Measurements from ENCODE around the gene CFAP221. TPM values are rescaled to one million over a fixed set of nuclear protein-coding genes. Genes with fewer than 3 reads are reported as not detected.

The CFAP221 gene
- polyA plus RNA-seq, 1 donor (not counting 4 experiments of a cell fraction or from before 2014, with no cell fraction given), result not detected

DNA sequence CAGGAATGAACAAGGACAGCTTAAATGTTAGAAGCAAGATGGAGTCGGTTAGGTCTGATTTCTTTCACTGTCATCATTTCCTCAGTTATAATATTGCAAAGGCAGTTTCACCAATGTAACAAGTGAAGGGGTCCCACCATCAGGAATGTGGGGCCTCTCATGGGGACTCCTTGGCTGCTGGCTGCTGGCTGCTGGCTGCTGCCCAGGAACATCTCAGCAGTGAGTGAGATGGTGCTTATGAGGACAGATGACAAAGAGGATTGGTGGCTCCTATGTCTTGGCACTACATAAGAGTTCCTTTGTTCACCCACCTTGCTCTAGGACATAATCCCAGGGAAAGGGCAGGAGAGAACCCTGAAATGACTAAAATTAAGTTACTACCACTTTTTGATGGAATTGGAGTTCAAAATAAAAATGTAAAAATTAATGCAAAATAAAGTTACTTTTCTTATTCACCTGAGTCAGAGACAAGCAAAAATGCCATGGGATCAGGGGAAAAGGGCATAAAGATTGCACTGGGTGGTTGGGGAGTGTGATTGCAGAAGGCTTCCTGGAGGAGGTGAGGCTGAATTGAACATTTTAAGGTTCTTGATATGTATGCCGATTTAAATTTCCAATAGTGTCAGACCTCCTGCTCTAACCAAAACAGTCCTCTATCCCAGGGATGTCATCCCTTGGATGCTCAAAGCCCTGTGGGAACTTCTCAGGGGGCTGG lies 158.1 kb downstream of the CFAP221 start:
- H3K4me3 ChIP-seq (ENCODE audit: control insufficient read depth in 2 of 3, extremely low read depth in 1 of 3, insufficient read depth in 2 of 3, low read depth in 1 of 3, low read length in 3 of 3), result no peak overlapping the region
- no peak overlapping the region for H3K9ac ChIP-seq (ENCODE audit: control insufficient read depth, extremely low read depth, insufficient read depth, low read length)
- H3K79me2 ChIP-seq (ENCODE audit: control insufficient read depth, insufficient read depth, low read length), result no peaks in the 10 kb centered on the region
- no peaks in the 10 kb centered on the region for H4K20me1 ChIP-seq (ENCODE audit: control insufficient read depth, extremely low read depth, insufficient read depth, low read length)
- peak overlapping the region; percentile 15 for H2AFZ ChIP-seq (ENCODE audit: control insufficient read depth, low read length)
- H3K9me3 ChIP-seq (ENCODE audit: control insufficient read depth, low read depth, low read length), result no peaks in the 10 kb centered on the region
- TF ChIP-seq, protein P1, sequence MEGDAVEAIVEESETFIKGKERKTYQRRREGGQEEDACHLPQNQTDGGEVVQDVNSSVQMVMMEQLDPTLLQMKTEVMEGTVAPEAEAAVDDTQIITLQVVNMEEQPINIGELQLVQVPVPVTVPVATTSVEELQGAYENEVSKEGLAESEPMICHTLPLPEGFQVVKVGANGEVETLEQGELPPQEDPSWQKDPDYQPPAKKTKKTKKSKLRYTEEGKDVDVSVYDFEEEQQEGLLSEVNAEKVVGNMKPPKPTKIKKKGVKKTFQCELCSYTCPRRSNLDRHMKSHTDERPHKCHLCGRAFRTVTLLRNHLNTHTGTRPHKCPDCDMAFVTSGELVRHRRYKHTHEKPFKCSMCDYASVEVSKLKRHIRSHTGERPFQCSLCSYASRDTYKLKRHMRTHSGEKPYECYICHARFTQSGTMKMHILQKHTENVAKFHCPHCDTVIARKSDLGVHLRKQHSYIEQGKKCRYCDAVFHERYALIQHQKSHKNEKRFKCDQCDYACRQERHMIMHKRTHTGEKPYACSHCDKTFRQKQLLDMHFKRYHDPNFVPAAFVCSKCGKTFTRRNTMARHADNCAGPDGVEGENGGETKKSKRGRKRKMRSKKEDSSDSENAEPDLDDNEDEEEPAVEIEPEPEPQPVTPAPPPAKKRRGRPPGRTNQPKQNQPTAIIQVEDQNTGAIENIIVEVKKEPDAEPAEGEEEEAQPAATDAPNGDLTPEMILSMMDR (optimal IDR thresholded peaks at IDR 0.05 in 1 of 3, IDR thresholded peaks at IDR 0.05 in 1 of 3, conservative IDR thresholded peaks at IDR 0.05 in 1 of 3; ENCODE audit: extremely low read depth in 1 of 3, insufficient read depth in 2 of 3, low read length in 3 of 3), result no peak
- TF ChIP-seq EZH2 (IDR thresholded peaks at IDR 0.05; ENCODE audit: low read length), result no peak
- no peaks in the 10 kb centered on the region for H3K9me1 ChIP-seq (ENCODE audit: control insufficient read depth, extremely low read depth, insufficient read depth, low read length)
- FAIRE-seq (no peak), DNase-seq (ENCODE audit: low read depth, low spot score) (no peak)
- H3K4me1 ChIP-seq (ENCODE audit: control insufficient read depth, extremely low read depth, insufficient read depth, low read length), result peaks cover 3% of the 10 kb centered on the region
- H3K4me2 ChIP-seq (ENCODE audit: control insufficient read depth, extremely low read depth, insufficient read depth, low read depth, low read length), result no peak overlapping the region
- no peaks in the 10 kb centered on the region for H3K36me3 ChIP-seq (ENCODE audit: control insufficient read depth in 2 of 2, extremely low read depth in 1 of 2, insufficient read depth in 2 of 2, low read length in 2 of 2)
- dilution Hi-C loops (cut with MboI; ENCODE audit: extremely low pct_ligation_motif_present, low sequenced_read_pairs), result no loop called here
- H3K27ac ChIP-seq (ENCODE audit: control insufficient read depth, insufficient read depth, low read length), result no peak overlapping the region
- no peaks in the 10 kb centered on the region for H3K27me3 ChIP-seq (ENCODE audit: control insufficient read depth, extremely low read depth, insufficient read depth, low read length)

DNA sequence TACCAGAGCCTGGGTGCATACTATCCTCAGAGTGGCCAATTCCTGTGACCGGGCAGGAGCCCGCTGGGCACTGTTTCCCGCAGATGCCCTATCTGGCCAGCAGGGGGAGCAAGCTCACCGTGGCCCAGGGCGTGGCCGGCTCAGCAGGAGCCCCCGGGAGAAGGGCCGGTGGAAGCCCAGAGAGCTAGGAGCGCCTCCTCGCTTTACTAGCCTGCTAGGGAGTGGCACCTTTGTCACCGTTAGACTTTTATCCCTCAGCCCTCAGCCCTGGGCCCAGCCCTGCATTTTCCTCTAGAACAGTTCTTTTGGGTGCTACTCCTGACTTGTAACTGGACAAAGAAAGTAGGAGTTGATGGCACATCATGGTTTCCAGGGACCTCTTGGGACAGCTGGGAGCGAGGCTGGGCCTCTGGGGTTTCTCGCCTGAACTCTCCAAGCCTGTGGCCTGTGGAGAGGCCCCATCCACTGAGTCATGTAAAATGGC lies 158.7 kb downstream of the CFAP221 start:
- Histone ChIP-seq H3K27ac (ENCODE audit: control insufficient read depth, insufficient read depth, low read length) (no peak overlapping the region), H3K27me3 (ENCODE audit: control insufficient read depth, extremely low read depth, insufficient read depth, low read length) (no peaks in the 10 kb centered on the region), H3K36me3 (ENCODE audit: control insufficient read depth in 2 of 2, extremely low read depth in 1 of 2, insufficient read depth in 2 of 2, low read length in 2 of 2) (no peaks in the 10 kb centered on the region), H4K20me1 (ENCODE audit: control insufficient read depth, extremely low read depth, insufficient read depth, low read length) (no peaks in the 10 kb centered on the region), H2AFZ (ENCODE audit: control insufficient read depth, low read length) (peak overlapping the region; percentile 15), H3K9ac (ENCODE audit: control insufficient read depth, extremely low read depth, insufficient read depth, low read length) (no peak overlapping the region), H3K4me1 (ENCODE audit: control insufficient read depth, extremely low read depth, insufficient read depth, low read length) (peaks cover 3% of the 10 kb centered on the region), H3K4me3 (ENCODE audit: control insufficient read depth in 2 of 3, extremely low read depth in 1 of 3, insufficient read depth in 2 of 3, low read depth in 1 of 3, low read length in 3 of 3) (no peak overlapping the region), H3K9me1 (ENCODE audit: control insufficient read depth, extremely low read depth, insufficient read depth, low read length) (no peaks in the 10 kb centered on the region), H3K4me2 (ENCODE audit: control insufficient read depth, extremely low read depth, insufficient read depth, low read depth, low read length) (no peak overlapping the region), H3K9me3 (ENCODE audit: control insufficient read depth, low read depth, low read length) (no peaks in the 10 kb centered on the region), H3K79me2 (ENCODE audit: control insufficient read depth, insufficient read depth, low read length) (no peaks in the 10 kb centered on the region)
- no peak for DNase-seq (ENCODE audit: low read depth, low spot score)
- dilution Hi-C loops (cut with MboI; ENCODE audit: extremely low pct_ligation_motif_present, low sequenced_read_pairs), result no loop called here
- peak; percentile 39 for FAIRE-seq
- no peak for TF ChIP-seq EZH2 (IDR thresholded peaks at IDR 0.05; ENCODE audit: low read length)
- TF ChIP-seq, protein P1 (optimal IDR thresholded peaks at IDR 0.05 in 1 of 3, IDR thresholded peaks at IDR 0.05 in 1 of 3, conservative IDR thresholded peaks at IDR 0.05 in 1 of 3; ENCODE audit: extremely low read depth in 1 of 3, insufficient read depth in 2 of 3, low read length in 3 of 3), result peak; percentile 92 to 97 (median 95)

Measured in keratinocyte (primary cell).